GM19395 (cell line): ENCODE data around the gene SLC24A3.

Experiments used
- ATAC-seq: cut with Tn5 transposase; IDR thresholded peaks from one replicate; pipeline ENCODE4 v1.9.1; 2021; ENCODE audit warnings: mild to moderate bottlenecking, moderate library complexity; ENCODE audit not compliant: unreplicated experiment

SLC24A3 gene

DNA sequence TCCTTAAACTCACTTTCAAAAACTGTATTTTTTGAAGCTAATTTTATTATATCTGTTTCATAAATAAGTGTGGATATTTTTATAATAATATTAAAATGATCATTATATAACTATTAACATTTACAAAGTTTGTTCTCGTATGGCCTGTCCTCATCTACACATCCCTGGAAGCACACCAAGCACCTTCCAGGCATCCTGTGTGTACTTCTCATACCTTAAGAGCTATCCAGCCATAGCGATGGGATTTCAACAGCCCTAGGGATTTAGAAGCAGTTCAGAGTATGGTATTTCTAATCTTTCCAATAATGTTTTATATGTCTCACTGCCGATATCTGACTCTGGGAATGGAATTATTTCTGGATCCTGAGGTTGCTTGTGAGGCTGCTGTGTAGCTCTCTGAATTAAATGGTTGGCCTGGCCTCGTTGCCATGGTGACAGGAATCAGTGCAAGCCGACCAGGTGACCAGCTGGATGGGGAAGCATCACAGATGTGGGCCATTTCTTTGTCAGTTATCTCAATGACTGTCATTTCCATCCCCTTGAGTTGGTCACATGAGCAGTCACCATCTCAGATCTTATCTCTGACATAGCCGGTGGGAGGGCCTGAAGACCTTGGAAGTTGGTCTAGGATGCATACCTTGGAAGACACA is 280.4 kb downstream of the SLC24A3 start:
- no peak for ATAC-seq

DNA sequence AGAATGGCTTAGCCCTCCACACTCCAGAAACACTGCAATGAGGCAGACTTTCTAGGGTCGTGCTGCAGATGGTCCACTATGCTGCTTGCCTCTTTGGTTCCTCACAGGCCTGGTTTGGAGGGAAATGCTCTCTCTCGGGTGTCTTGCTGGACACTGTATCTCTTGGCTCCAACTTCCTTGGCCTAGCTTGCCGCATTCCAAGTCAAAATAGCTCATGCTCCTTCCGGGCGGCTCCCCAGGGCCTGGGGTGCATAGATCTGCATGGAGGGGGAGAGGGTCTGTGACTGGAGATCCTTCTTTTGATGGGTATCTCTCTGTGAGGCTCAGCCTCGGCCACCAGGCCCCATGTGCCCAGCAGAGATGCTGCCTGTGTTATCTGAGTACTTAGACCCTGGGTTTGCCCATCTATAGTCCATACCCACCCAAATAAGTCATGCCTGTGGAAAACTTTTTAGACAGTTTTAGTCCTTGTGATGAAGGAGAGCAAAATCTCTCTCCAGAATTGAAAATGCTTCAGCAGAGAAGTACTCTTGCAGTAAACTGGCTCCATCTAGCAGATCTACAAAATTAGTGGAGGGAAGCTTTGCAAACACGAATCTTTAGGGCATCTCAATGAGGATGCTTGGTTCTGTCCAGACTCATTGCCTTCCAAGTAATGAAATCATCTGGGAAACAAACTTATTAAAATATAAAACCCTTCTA is 281.5 kb downstream of the SLC24A3 start:
- no peak for ATAC-seq

GRCh38 chr20:19495905-19496703 is 283.7 kb downstream of the SLC24A3 start:
- no peak for ATAC-seq

GRCh38 chr20:19497064-19497463 is 284.6 kb downstream of the SLC24A3 start:
- no peak for ATAC-seq

DNA sequence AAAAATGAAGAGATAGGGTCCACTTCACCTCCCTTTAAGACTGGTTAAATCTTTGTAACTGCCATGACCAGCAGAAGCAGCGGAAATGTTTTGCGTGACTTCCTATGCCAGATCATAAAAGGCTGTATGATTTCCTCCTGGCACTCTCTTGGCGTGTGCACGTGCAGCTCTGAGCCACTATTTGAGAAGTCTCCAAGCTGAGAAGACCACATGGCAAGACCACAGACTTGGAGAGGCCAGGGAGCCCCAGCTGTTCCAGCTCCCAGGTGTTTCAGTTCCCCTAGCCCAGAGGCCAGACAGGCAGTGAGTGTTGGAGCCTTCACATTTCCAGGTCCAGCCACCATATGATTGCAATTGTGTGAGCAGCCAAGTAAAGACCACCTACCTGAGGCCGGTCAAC is 286.3 kb downstream of the SLC24A3 start:
- ATAC-seq, result no peak

GRCh38 chr20:19501476-19502115 is 289.2 kb downstream of the SLC24A3 start:
- no peak for ATAC-seq

GRCh38 chr20:19502169-19502568 is 289.7 kb downstream of the SLC24A3 start:
- ATAC-seq, result no peak

- ATAC-seq, result no peak
Measured at GRCh38 chr20:19504251-19504650, 291.8 kb downstream of the SLC24A3 start.

- ATAC-seq, result no peak
Measured at GRCh38 chr20:19506021-19506420, 293.6 kb downstream of the SLC24A3 start.

DNA sequence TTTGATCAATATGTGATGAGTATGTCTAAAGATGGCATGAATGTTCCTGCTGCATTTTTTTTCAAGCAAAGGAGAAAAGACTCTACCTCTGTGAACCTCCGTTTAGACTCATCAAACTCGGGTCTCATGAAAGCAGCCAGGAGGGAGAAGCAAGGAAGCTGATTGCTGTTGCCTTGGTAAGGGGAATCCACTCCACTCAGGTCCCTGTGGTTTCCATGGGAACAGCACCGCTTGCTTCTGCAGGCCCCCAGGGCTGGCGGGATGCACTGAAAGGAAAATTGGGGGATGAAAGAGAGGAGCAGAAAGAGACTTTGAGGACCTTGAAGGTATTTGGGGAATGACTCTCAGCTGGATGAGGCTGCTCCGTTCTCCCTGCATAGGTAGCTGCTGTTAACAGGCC is 296.0 kb downstream of the SLC24A3 start:
- no peak for ATAC-seq

DNA sequence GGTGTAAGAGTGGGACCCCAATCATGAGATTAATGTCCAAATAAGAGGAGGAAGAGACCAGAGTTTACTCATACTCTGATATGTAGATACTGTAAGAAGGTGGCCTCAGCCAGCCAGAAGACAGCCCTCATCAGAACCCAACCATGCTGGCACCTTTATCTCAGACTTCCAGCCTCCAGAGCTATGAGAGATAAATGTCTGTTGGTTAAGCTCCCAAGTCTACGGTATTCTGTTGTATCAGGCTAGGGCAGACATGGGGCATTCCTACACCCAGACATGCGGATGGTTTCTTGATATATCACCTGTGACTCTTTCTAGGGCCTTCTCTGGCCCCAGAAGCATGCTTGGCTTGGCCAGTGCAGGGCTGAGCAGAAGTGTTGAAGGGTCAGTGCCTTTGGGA is 298.2 kb downstream of the SLC24A3 start:
- ATAC-seq, result no peak

DNA sequence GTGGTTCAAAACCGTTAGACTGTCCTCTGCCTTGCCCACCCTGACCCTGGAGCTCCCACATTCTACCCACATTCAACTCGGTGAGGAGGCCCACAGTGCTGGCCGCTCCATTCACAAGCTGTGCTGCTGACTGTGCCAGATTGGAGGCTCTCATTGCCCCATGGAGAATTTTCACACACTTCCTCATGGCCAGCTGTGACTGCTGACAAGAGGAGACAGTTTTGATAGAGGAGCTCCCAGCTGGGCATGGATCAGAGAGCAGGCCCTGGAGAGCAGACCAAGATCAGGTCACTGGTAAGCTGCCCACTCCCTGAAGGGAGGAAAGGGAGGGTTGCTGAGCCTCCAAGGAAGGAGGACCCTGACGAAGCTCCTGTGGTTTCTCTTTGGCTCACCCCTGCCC is 299.5 kb downstream of the SLC24A3 start:
- ATAC-seq, result no peak

DNA sequence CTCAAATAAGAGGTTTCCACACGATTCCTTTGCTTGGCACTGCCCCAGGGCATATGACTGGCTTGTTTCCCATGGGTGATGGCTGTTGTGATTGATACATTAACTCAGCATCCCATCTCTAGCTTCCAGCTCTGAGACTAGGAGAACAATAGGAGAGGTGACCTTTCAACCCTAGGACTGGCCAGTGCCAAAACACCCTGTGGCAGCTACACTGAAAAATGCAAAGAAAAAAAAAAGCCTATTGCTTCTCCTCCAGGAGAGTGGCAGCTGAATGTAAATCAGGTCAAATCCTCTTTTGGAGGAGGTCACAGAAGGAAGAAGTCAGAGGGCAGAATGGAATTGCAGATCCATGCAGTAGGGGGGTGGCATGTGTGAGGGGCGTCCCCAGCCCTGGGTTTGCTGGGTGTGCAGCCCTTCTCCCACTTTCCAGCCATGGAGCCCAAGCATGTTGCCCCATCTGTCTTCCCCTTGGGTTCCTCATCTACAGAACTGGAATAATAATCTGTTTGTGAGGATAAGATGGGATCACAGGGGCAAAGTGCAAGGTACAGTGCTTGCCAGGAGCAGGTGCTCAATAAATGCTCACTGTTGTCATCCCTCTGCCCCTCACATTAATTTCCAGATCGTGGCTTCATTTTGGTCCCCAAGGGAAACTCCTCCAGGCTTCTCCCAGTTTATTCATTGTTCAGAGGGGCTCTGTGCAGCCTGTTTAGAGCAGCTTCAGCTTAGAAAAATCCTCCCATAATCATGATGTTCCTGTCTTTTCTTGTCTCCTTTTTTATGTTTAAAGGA is 300.6 kb downstream of the SLC24A3 start:
- ATAC-seq, result no peak

- ATAC-seq, result no peak
Measured at GRCh38 chr20:19515074-19515473, 302.6 kb downstream of the SLC24A3 start.

DNA sequence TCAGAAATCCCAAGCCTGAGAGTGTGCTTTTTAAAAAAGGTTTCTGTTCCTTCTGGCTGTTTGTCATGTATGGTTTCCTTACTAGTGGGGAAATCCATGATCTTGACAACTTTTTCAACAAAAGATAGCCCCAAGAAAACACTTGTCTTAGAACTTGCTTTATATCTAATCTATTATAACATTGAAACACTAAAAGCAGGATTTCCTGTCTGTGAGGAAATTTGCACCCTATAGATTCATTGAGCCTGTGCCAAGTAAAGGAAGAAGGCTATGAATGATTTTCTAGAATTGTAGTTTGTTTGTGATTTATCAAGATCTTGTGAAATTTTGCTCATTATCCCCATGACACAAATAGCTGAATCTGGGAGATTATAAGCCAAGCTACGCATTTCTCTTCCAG is 307.0 kb downstream of the SLC24A3 start:
- no peak for ATAC-seq

GRCh38 chr20:19520261-19520660 is 307.8 kb downstream of the SLC24A3 start:
- no peak for ATAC-seq

DNA sequence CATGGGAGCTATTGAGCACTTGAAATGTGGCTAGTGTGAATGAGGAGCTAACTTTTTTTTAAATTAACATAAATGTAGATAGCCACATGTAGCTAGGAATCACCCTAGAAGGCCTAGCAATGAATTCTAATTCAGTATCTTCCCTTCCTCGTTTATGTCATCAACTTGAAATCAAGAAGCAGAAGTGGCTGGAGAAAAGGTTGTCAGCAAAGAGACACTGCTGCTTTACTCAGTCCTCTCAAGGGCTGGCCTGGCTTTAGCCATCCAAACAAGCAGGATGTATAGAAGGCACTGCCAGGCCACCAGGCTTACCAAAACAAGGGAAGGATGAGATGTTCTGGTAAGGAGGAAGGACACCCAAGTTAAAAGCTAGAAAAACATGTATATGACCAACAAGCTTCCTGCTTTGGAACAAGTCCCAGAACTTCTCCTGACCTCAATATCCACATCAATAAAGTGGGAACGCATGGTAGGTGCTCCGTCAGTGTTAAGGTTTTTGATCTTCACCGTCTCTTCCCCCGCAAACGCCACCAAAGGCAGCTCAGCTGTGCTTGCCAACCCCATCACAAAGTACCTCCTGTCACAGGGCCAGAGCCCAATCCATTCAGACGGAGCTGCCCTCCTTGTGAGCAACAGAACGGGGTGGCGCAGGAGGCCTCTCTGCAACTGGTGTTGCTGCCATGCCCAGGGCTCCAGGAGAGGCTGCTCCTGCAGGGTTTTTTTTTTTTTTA is 309.8 kb downstream of the SLC24A3 start:
- no peak for ATAC-seq

DNA sequence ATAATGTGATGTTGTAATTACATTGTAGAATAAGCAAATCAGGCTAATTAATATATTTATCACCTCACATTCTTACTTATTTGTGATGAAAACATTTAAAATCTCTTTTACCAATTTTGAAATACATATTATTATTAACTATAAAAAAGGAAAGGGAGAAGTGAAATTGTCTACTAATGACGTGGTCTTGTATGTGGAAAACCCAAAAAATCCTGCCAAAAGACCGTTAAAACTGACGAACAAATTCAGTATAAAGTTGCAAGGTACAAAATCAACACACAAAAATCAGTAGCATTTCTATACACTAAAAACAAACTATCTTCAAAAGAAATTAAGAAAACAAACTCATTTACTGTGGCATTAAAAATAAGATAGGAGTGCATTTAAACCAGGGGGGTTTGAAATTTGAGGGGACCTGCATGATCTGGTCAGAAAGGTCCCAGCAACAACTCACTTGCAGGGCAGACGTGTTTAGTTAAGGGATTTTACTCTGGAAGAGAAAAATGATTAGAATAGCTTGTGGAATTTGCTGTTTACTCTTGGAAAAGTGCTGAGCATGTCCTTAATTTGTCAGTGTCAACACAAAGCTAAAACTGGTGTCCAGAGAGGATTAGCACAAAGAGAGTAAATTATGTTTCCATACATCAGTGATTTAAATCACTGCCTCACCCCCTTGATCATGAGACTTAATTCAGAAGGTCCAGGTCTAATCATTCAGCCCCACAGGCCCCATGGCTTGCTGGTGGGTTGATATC is 310.6 kb downstream of the SLC24A3 start:
- ATAC-seq, result no peak

GRCh38 chr20:19524691-19525090 is 312.2 kb downstream of the SLC24A3 start:
- no peak for ATAC-seq
